Activated CD4-positive, CD25-positive, alpha-beta regulatory T cell treated with anti-CD3 and anti-CD28 coated beads, Interleukin-2, amount 50 U/mL, for 16 hours (primary cell): ENCODE data around the gene PALM3.

ENCODE experiments used
- DNase-seq: peaks from one replicate; pipeline ENCODE4 v3.0.0-alpha.2; 2020; ENCODE audit warnings: low read depth, low spot score

Gene PALM3

GRCh38 chr19:14089412-14089661, 27.5 kb upstream of the PALM3 start:
- DNase-seq: no peak

- DNase-seq: no peak
Observed at GRCh38 chr19:14088634-14089411, 26.9 kb upstream of the PALM3 start.

- DNase-seq: no peak
Observed at GRCh38 chr19:14086098-14086497, 24.2 kb upstream of the PALM3 start.

- no peak for DNase-seq
Observed at GRCh38 chr19:14085309-14085995, 23.6 kb upstream of the PALM3 start, which contains the start of gene C19orf67. Gene C19orf67 (minus strand): TSS chr19:14085783. CDS start chr19:14085627, 156 bp downstream.

GRCh38 chr19:14082675-14082960, 20.7 kb upstream of the PALM3 start:
- no peak for DNase-seq

- no peak for DNase-seq
Observed at GRCh38 chr19:14081797-14082674, 20.2 kb upstream of the PALM3 start.

- DNase-seq: peak; percentile 99
Observed at GRCh38 chr19:14080887-14081796, 19.3 kb upstream of the PALM3 start.

GRCh38 chr19:14078411-14078810, 16.5 kb upstream of the PALM3 start:
- DNase-seq: no peak

GRCh38 chr19:14073925-14074838, 12.3 kb upstream of the PALM3 start:
- DNase-seq: no peak

GRCh38 chr19:14073261-14073924, 11.5 kb upstream of the PALM3 start:
- DNase-seq: no peak

GRCh38 chr19:14072535-14073260, 10.8 kb upstream of the PALM3 start, which contains the start of gene MISP3:
Gene MISP3 (plus strand): TSS chr19:14072786. CDS start chr19:14073310, 524 bp downstream.
- no peak for DNase-seq

GRCh38 chr19:14070268-14071050, 8.6 kb upstream of the PALM3 start:
- DNase-seq: no peak

GRCh38 chr19:14066134-14066533, 4.3 kb upstream of the PALM3 start:
- DNase-seq: no peak

- no peak for DNase-seq
Observed at GRCh38 chr19:14063105-14063504, 1.2 kb upstream of the PALM3 start.

GRCh38 chr19:14062558-14062855, 631 bp upstream of the PALM3 start:
- no peak for DNase-seq

- DNase-seq: no peak
Observed at GRCh38 chr19:14061081-14061749, 661 bp downstream of the PALM3 start.

- DNase-seq: no peak
Observed at GRCh38 chr19:14059652-14060155, 2.2 kb downstream of the PALM3 start.

- no peak for DNase-seq
Observed at GRCh38 chr19:14059093-14059480, 2.8 kb downstream of the PALM3 start.
